ENCODE data around the gene DOCK3.

DOCK3 gene

GRCh38 chr3:51390246-51391074, 715.7 kb downstream of the DOCK3 start:
- H3K27ac ChIP-seq (ENCODE audit: insufficient read depth, low read depth, low read length, poor library complexity, severe bottlenecking) = peak overlapping the region; percentile 68
- no peaks in the 10 kb centered on the region for H3K27me3 ChIP-seq (ENCODE audit: control insufficient read depth, insufficient read depth, low read length, poor library complexity, severe bottlenecking)
- no peaks in the 10 kb centered on the region for H3K9me3 ChIP-seq (ENCODE audit: control insufficient read depth, low read length)
- H3K4me1 ChIP-seq (ENCODE audit: control insufficient read depth, insufficient read depth, low read length) = peaks cover 37% of the 10 kb centered on the region
- 55 to 56% methylated on average over 29 of the region's 29 CpGs for whole genome bisulfite sequencing, 2 experiments
- peaks cover 54% of the 10 kb centered on the region for H3K36me3 ChIP-seq (ENCODE audit: control insufficient read depth, insufficient read depth, low read length)
- peak overlapping the region; percentile 24 for H3K4me3 ChIP-seq (ENCODE audit: insufficient read depth, low read depth, low read length)

DNA sequence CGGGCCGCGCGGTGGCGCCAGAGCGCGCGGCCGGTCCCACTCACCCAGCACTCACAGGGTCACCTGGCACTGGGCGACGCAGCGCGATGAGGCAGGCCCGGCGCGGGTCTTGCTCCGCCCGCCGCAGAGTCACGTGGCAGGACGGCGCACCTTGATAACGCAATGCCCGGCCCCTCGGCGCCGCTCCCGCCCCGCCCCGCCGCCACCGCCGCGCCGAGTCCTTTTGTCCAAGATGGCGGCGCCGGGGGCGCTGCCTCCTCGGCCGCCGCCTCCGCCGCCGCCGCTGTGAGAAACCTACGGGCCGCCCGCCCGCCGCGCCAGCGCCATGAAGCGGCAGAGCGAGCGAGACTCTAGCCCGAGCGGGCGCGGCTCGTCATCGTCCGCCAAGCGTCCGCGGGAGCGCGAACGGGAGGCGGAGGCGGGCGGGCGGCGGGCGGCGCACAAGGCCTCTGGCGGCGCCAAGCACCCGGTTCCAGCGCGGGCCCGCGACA, 716.4 kb downstream of the DOCK3 start, which contains the start of gene RBM15B:
TSS of gene RBM15B (plus strand) at position 211 of the 491 bp plus-strand sequence. CDS start at position 326, 115 bp downstream.
- no peaks in the 10 kb centered on the region for H3K27me3 ChIP-seq (ENCODE audit: control insufficient read depth, insufficient read depth, low read length, poor library complexity, severe bottlenecking)
- H3K27ac ChIP-seq (ENCODE audit: insufficient read depth, low read depth, low read length, poor library complexity, severe bottlenecking) = peak within 1 kb of the TSS; percentile 96
- H3K4me1 ChIP-seq (ENCODE audit: control insufficient read depth, insufficient read depth, low read length) = peaks cover 35% of the 10 kb centered on the region
- H3K36me3 ChIP-seq (ENCODE audit: control insufficient read depth, insufficient read depth, low read length) = peaks cover 57% of the 10 kb centered on the region
- WGBS, 2 experiments = 0 to 1% methylated on average over 83 of the region's 83 CpGs
- H3K4me3 ChIP-seq (ENCODE audit: insufficient read depth, low read depth, low read length) = peak within 1 kb of the TSS; percentile 79
- H3K9me3 ChIP-seq (ENCODE audit: control insufficient read depth, low read length) = no peaks in the 10 kb centered on the region

DNA sequence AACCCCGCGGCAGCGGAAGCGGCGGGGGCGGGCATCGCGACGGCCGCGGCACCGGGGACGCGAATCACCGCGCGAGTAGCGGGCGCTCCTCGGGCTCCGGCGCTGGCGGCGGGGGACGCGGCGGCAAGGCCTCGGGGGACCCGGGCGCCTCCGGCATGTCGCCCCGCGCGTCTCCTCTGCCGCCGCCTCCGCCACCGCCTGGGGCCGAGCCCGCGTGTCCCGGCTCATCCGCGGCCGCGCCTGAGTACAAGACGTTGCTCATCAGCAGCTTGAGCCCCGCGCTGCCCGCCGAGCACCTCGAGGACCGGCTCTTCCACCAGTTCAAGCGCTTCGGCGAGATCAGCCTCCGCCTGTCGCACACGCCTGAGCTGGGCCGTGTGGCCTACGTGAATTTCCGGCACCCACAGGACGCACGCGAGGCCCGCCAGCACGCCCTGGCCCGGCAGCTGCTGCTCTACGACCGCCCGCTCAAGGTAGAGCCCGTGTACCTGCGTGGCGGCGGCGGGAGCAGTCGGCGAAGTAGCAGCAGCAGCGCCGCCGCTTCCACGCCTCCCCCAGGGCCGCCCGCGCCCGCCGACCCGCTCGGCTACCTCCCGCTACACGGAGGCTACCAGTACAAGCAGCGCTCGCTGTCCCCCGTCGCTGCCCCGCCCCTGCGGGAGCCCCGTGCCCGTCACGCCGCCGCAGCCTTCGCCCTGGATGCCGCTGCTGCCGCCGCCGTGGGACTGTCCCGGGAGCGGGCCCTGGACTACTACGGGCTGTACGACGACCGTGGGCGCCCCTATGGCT, 717.0 kb downstream of the DOCK3 start:
- no peaks in the 10 kb centered on the region for H3K27me3 ChIP-seq (ENCODE audit: control insufficient read depth, insufficient read depth, low read length, poor library complexity, severe bottlenecking)
- H3K36me3 ChIP-seq (ENCODE audit: control insufficient read depth, insufficient read depth, low read length) = peaks cover 57% of the 10 kb centered on the region
- no peaks in the 10 kb centered on the region for H3K9me3 ChIP-seq (ENCODE audit: control insufficient read depth, low read length)
- peaks cover 28% of the 10 kb centered on the region for H3K4me1 ChIP-seq (ENCODE audit: control insufficient read depth, insufficient read depth, low read length)
- H3K4me3 ChIP-seq (ENCODE audit: insufficient read depth, low read depth, low read length) = peak overlapping the region; percentile 79
- H3K27ac ChIP-seq (ENCODE audit: insufficient read depth, low read depth, low read length, poor library complexity, severe bottlenecking) = peak overlapping the region; percentile 96
- WGBS, 2 experiments = 13 to 14% methylated on average over 115 of the region's 115 CpGs

DNA sequence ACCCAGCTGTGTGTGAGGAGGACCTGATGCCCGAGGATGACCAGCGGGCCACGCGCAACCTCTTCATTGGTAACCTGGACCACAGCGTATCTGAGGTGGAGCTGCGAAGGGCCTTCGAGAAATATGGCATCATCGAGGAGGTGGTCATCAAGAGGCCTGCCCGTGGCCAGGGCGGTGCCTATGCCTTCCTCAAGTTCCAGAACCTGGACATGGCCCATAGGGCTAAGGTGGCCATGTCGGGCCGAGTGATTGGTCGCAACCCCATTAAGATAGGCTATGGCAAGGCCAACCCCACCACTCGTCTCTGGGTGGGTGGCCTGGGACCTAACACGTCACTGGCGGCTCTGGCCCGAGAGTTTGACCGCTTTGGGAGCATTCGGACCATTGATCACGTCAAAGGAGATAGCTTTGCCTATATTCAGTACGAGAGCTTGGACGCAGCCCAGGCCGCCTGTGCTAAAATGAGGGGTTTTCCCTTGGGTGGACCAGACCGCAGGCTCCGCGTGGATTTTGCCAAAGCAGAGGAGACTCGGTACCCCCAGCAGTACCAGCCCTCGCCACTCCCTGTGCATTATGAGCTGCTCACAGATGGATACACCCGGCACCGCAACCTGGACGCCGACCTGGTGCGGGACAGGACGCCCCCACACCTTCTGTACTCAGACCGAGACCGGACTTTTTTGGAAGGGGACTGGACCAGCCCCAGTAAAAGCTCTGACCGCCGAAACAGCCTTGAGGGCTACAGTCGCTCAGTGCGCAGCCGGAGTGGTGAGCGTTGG, 717.8 kb downstream of the DOCK3 start:
- no peaks in the 10 kb centered on the region for H3K27me3 ChIP-seq (ENCODE audit: control insufficient read depth, insufficient read depth, low read length, poor library complexity, severe bottlenecking)
- WGBS, 2 experiments = 95 to 96% methylated on average over 42 of the region's 42 CpGs
- H3K9me3 ChIP-seq (ENCODE audit: control insufficient read depth, low read length) = no peaks in the 10 kb centered on the region
- H3K4me3 ChIP-seq (ENCODE audit: insufficient read depth, low read depth, low read length) = peak overlapping the region; percentile 79
- peaks cover 55% of the 10 kb centered on the region for H3K36me3 ChIP-seq (ENCODE audit: control insufficient read depth, insufficient read depth, low read length)
- H3K27ac ChIP-seq (ENCODE audit: insufficient read depth, low read depth, low read length, poor library complexity, severe bottlenecking) = no peak overlapping the region
- peaks cover 28% of the 10 kb centered on the region for H3K4me1 ChIP-seq (ENCODE audit: control insufficient read depth, insufficient read depth, low read length)

DNA sequence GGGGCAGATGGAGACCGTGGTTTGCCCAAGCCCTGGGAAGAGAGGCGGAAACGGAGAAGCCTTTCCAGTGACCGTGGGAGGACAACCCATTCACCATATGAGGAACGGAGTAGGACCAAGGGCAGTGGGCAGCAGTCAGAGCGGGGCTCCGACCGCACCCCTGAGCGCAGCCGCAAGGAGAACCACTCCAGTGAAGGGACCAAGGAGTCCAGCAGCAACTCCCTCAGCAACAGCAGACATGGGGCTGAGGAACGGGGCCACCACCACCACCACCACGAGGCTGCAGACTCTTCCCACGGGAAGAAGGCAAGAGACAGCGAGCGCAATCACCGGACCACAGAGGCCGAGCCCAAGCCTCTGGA, 718.4 kb downstream of the DOCK3 start:
- 96 to 97% methylated on average over 17 of the region's 17 CpGs for WGBS, 2 experiments

DNA sequence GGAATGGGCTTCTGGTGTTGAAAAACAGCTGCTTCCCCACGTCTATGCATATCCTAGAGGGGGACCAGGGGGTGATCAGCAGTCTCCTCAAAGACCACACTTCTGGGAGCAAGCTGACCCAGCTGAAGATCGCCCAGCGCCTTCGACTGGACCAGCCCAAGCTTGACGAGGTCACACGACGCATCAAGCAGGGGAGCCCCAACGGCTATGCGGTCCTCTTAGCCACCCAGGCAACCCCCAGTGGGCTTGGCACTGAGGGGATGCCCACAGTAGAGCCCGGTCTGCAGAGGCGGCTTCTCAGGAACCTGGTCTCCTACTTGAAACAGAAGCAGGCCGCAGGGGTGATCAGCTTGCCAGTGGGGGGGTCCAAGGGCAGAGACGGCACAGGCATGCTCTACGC, 718.8 kb downstream of the DOCK3 start:
- H3K36me3 ChIP-seq (ENCODE audit: control insufficient read depth, insufficient read depth, low read length) = peaks cover 45% of the 10 kb centered on the region

More for the DNA sequence above, 718.4 kb downstream of the DOCK3 start:
- Histone ChIP-seq H3K27me3 (ENCODE audit: control insufficient read depth, insufficient read depth, low read length, poor library complexity, severe bottlenecking) (no peaks in the 10 kb centered on the region), H3K4me3 (ENCODE audit: insufficient read depth, low read depth, low read length) (peak overlapping the region; percentile 11), H3K27ac (ENCODE audit: insufficient read depth, low read depth, low read length, poor library complexity, severe bottlenecking) (no peak overlapping the region), H3K4me1 (ENCODE audit: control insufficient read depth, insufficient read depth, low read length) (peaks cover 24% of the 10 kb centered on the region), H3K36me3 (ENCODE audit: control insufficient read depth, insufficient read depth, low read length) (peaks cover 49% of the 10 kb centered on the region), H3K9me3 (ENCODE audit: control insufficient read depth, low read length) (no peaks in the 10 kb centered on the region)

GRCh38 chr3:51394541-51394940, 719.8 kb downstream of the DOCK3 start:
- peaks cover 24% of the 10 kb centered on the region for H3K4me1 ChIP-seq (ENCODE audit: control insufficient read depth, insufficient read depth, low read length)
- H3K9me3 ChIP-seq (ENCODE audit: control insufficient read depth, low read length) = no peaks in the 10 kb centered on the region
- H3K4me3 ChIP-seq (ENCODE audit: insufficient read depth, low read depth, low read length) = no peak overlapping the region
- H3K36me3 ChIP-seq (ENCODE audit: control insufficient read depth, insufficient read depth, low read length) = peaks cover 38% of the 10 kb centered on the region
- 92% methylated on average over 5 of the region's 5 CpGs for WGBS, 2 experiments
- H3K27me3 ChIP-seq (ENCODE audit: control insufficient read depth, insufficient read depth, low read length, poor library complexity, severe bottlenecking) = no peaks in the 10 kb centered on the region
- H3K27ac ChIP-seq (ENCODE audit: insufficient read depth, low read depth, low read length, poor library complexity, severe bottlenecking) = no peak overlapping the region

More for the DNA sequence above, 718.8 kb downstream of the DOCK3 start:
- 96 to 98% methylated on average over 14 of the region's 14 CpGs for WGBS, 2 experiments
- Histone ChIP-seq H3K9me3 (ENCODE audit: control insufficient read depth, low read length) (no peaks in the 10 kb centered on the region), H3K27me3 (ENCODE audit: control insufficient read depth, insufficient read depth, low read length, poor library complexity, severe bottlenecking) (no peaks in the 10 kb centered on the region), H3K4me3 (ENCODE audit: insufficient read depth, low read depth, low read length) (peak overlapping the region; percentile 11), H3K4me1 (ENCODE audit: control insufficient read depth, insufficient read depth, low read length) (peaks cover 24% of the 10 kb centered on the region), H3K27ac (ENCODE audit: insufficient read depth, low read depth, low read length, poor library complexity, severe bottlenecking) (no peak overlapping the region)

DNA sequence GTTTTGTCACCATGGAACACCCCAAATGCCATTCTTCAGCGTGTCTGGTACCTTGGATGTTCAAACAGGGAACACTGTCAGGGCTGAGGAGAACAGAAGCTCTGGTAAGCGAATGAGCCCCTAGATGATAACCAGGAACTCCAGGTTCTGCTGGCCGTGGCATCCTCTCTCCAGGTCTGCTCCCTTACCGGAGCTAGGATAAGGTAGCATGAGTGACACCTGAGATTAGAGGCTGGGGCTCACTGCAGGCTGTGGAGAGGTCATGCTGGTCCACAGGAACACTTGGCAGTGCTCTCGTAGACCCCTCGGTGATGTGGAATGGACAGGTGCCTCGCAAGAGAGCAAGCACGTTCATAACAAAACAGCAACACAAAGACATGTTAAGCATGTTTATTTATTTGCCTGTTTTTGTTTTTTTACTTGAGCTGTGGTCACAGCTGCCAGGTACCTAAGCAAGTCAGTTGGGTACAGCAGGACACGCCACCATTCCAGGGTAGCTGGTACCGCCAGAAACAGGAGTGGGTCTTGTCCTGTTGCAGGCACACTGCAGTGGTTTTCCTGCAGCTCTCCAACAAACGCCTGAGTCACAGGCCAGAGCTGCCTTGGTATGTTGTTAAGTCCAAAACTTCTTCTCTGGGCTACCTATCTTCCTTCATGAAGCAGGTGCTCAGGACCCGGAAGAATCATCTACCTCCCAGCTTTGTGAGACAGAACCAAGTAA, 720.9 kb downstream of the DOCK3 start:
- Histone ChIP-seq H3K4me3 (ENCODE audit: insufficient read depth, low read depth, low read length) (no peak overlapping the region), H3K9me3 (ENCODE audit: control insufficient read depth, low read length) (no peaks in the 10 kb centered on the region), H3K27me3 (ENCODE audit: control insufficient read depth, insufficient read depth, low read length, poor library complexity, severe bottlenecking) (no peaks in the 10 kb centered on the region), H3K27ac (ENCODE audit: insufficient read depth, low read depth, low read length, poor library complexity, severe bottlenecking) (no peak overlapping the region), H3K36me3 (ENCODE audit: control insufficient read depth, insufficient read depth, low read length) (peaks cover 29% of the 10 kb centered on the region), H3K4me1 (ENCODE audit: control insufficient read depth, insufficient read depth, low read length) (peaks cover 24% of the 10 kb centered on the region)
- 96 to 97% methylated on average over 12 of the region's 12 CpGs for WGBS, 2 experiments

DNA sequence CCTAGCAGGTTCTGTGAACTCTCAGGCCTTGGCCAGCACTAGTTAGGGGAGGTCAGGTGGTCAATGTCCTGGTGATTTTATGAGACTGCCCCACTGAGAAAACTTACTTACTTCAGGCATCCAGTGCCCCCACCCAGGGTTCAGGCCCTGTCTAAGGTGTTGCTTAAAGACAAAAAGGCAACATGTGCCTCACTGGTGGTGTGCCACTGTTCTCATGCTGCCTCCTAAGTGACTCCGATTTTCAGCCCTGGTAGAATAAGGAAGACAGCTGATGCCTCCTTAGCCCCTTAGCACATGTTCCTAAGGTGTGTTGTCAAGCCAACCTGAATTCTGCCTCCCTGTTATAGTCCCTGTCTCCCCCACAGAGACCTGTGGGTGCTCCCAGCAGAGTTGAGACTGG, 721.7 kb downstream of the DOCK3 start:
- Histone ChIP-seq H3K27me3 (ENCODE audit: control insufficient read depth, insufficient read depth, low read length, poor library complexity, severe bottlenecking) (no peaks in the 10 kb centered on the region), H3K27ac (ENCODE audit: insufficient read depth, low read depth, low read length, poor library complexity, severe bottlenecking) (no peak overlapping the region), H3K4me1 (ENCODE audit: control insufficient read depth, insufficient read depth, low read length) (peaks cover 24% of the 10 kb centered on the region), H3K4me3 (ENCODE audit: insufficient read depth, low read depth, low read length) (no peak overlapping the region), H3K9me3 (ENCODE audit: control insufficient read depth, low read length) (no peaks in the 10 kb centered on the region), H3K36me3 (ENCODE audit: control insufficient read depth, insufficient read depth, low read length) (peaks cover 29% of the 10 kb centered on the region)
- WGBS, 2 experiments = 95 to 96% methylated on average over 1 of the region's 1 CpG
